DOHH2 (cell line): Measurements from ENCODE around the gene C17orf100.
A peak's percentile ranks its signal among the peaks of the same experiment; 100 is the strongest.

ENCODE experiments used
- H3F3A ChIP-seq: fragments of 200-600 bp; sonication (generic), shearing (Covaris generic); 2 replicates; pipeline ENCODE4 v1.6.0; 2016; ENCODE audit warnings: antibody characterized with exemption, mild to moderate bottlenecking; ENCODE audit not compliant: control insufficient read depth, insufficient read depth
- H3K27ac ChIP-seq: fragments of 200-600 bp; sonication (generic); 2 replicates; pipeline ENCODE4 v1.5.1; 2014; ENCODE audit warnings: low read depth, mild to moderate bottlenecking, low read length, moderate library complexity
- H3K27me3 ChIP-seq: fragments of 200-600 bp; sonication (generic); 2 replicates; pipeline ENCODE4 v1.6.1; 2014; ENCODE audit warnings: mild to moderate bottlenecking, low read length, mixed read lengths; ENCODE audit not compliant: control insufficient read depth
- H3K36me3 ChIP-seq: fragments of 200-600 bp; sonication (generic); 2 replicates; pipeline ENCODE4 v1.6.1; 2014; ENCODE audit warnings: mild to moderate bottlenecking, low read length, moderate library complexity, mixed read lengths; ENCODE audit not compliant: control insufficient read depth
- H3K4me1 ChIP-seq: fragments of 200-600 bp; sonication (generic); 2 replicates; pipeline ENCODE4 v1.6.1; 2014; ENCODE audit warnings: mild to moderate bottlenecking, low read length, mixed read lengths; ENCODE audit not compliant: control insufficient read depth
- H3K4me2 ChIP-seq: fragments of 200-600 bp; sonication (generic); 2 replicates; pipeline ENCODE4 v1.6.0; 2014; ENCODE audit warnings: mild to moderate bottlenecking, low read length, moderate library complexity
- H3K4me3 ChIP-seq: fragments of 200-600 bp; sonication (generic); 2 replicates; pipeline ENCODE4 v1.5.1; 2014; ENCODE audit warnings: mild to moderate bottlenecking, low read length, mixed read lengths
- H3K79me2 ChIP-seq: fragments of 200-600 bp; sonication (generic); 2 replicates; pipeline ENCODE4 v1.6.1; 2014; ENCODE audit warnings: mild to moderate bottlenecking, low read length, mixed read lengths; ENCODE audit not compliant: control insufficient read depth
- H3K9me2 ChIP-seq: fragments of 200-600 bp; sonication (generic); replicated peaks from 2 replicates; pipeline ENCODE4 v1.6.1; 2014; ENCODE audit warnings: mild to moderate bottlenecking, low read length, mixed read lengths; ENCODE audit not compliant: control insufficient read depth
- H3K9me3 ChIP-seq: fragments of 200-600 bp; sonication (generic); 2 replicates; pipeline ENCODE4 v1.6.1; 2014; ENCODE audit warnings: antibody characterized with exemption, low read length, mixed read lengths; ENCODE audit not compliant: control insufficient read depth, insufficient read depth
- H4K20me1 ChIP-seq: fragments of 200-600 bp; sonication (generic); 2 replicates; pipeline ENCODE4 v1.6.0; 2014; ENCODE audit warnings: low read depth, mild to moderate bottlenecking, antibody characterized with exemption, low read length, moderate library complexity; ENCODE audit not compliant: control insufficient read depth, insufficient read depth
- CTCF ChIP-seq: fragments of 200-600 bp; sonication (generic); IDR thresholded peaks from one replicate; pipeline ENCODE4 v1.5.1; 2014; ENCODE audit warnings: antibody characterized with exemption, mild to moderate bottlenecking, low read depth, low read length; ENCODE audit not compliant: poor library complexity, severe bottlenecking
- EZH2phosphoT487 ChIP-seq: fragments of 200-600 bp; sonication (generic); IDR thresholded peaks from 2 replicates; pipeline ENCODE4 v1.6.1; 2017; ENCODE audit warnings: borderline replicate concordance, mild to moderate bottlenecking, antibody characterized with exemption, low read length, moderate library complexity, mixed read lengths

C17orf100 gene

GRCh38 chr17:6651354-6651918 is at the start of gene C17orf100, which contains the start of gene MED31:
TSS of gene C17orf100 (plus strand) at chr17:6651762. CDS start at chr17:6651914, 152 bp downstream.
TSS of gene MED31 (minus strand) at chr17:6651605. CDS start at chr17:6651528, 77 bp downstream.
- peak within 1 kb of the TSS; percentile 100 for H3K4me3 ChIP-seq
- peaks cover 56% of the 10 kb centered on the region for H3K79me2 ChIP-seq
- H3K36me3 ChIP-seq: peaks cover 43% of the 10 kb centered on the region
- peaks cover 7% of the 10 kb centered on the region; the same call in 1 of the 2 replicates for H4K20me1 ChIP-seq
- H3K9me2 ChIP-seq: no peaks in the 10 kb centered on the region
- H3K27ac ChIP-seq: peak within 1 kb of the TSS; percentile 95
- TF ChIP-seq EZH2phosphoT487 (no peak), CTCF (no peak)
- H3K9me3 ChIP-seq: no peaks in the 10 kb centered on the region
- H3K4me1 ChIP-seq: peaks cover 67% of the 10 kb centered on the region
- H3K27me3 ChIP-seq: peaks cover 5% of the 10 kb centered on the region; the same call in 1 of the 2 replicates
- H3F3A ChIP-seq: peaks cover 17% of the 10 kb centered on the region
- H3K4me2 ChIP-seq: peak within 1 kb of the TSS; percentile 99

GRCh38 chr17:6602141-6602540 is 49.4 kb upstream of the C17orf100 start:
- peaks cover 13% of the 10 kb centered on the region for H3K4me1 ChIP-seq
- H3F3A ChIP-seq: no peaks in the 10 kb centered on the region
- H3K4me3 ChIP-seq: no peak overlapping the region
- no peaks in the 10 kb centered on the region for H4K20me1 ChIP-seq
- H3K9me2 ChIP-seq: no peaks in the 10 kb centered on the region
- no peaks in the 10 kb centered on the region for H3K9me3 ChIP-seq
- H3K27me3 ChIP-seq: no peaks in the 10 kb centered on the region
- no peak overlapping the region for H3K4me2 ChIP-seq
- no peak for TF ChIP-seq EZH2phosphoT487
- TF ChIP-seq CTCF: no peak
- no peaks in the 10 kb centered on the region for H3K79me2 ChIP-seq
- peaks cover 68% of the 10 kb centered on the region for H3K36me3 ChIP-seq
- H3K27ac ChIP-seq: no peak overlapping the region

- peaks cover 13% of the 10 kb centered on the region for H3K4me1 ChIP-seq
- H3K4me2 ChIP-seq: no peak overlapping the region
- no peaks in the 10 kb centered on the region for H4K20me1 ChIP-seq
- no peaks in the 10 kb centered on the region for H3K27me3 ChIP-seq
- H3K4me3 ChIP-seq: no peak overlapping the region
- H3K79me2 ChIP-seq: no peaks in the 10 kb centered on the region
- TF ChIP-seq CTCF (no peak), EZH2phosphoT487 (no peak)
- no peaks in the 10 kb centered on the region for H3F3A ChIP-seq
- H3K27ac ChIP-seq: no peak overlapping the region
- no peaks in the 10 kb centered on the region for H3K9me3 ChIP-seq
- no peaks in the 10 kb centered on the region for H3K9me2 ChIP-seq
- peaks cover 69% of the 10 kb centered on the region for H3K36me3 ChIP-seq
Measured at GRCh38 chr17:6603744-6604325, 47.7 kb upstream of the C17orf100 start.
